ENCODE results near the gene SRI.
"Not testable (repeated sequence)": the region's sequence is repeated elsewhere in the genome, so short reads cannot be mapped to it uniquely, and the experiment has no call there.

The SRI gene

GRCh38 chr7:88184848-88185304 is 35.0 kb downstream of the SRI start:
- DNase-seq (ENCODE audit: low spot score), result no peak

GRCh38 chr7:88183051-88183450 is 36.8 kb downstream of the SRI start:
- DNase-seq (ENCODE audit: low spot score), result no peak

- no peak for DNase-seq (ENCODE audit: low spot score)
Observed at GRCh38 chr7:88176190-88176589, 43.6 kb downstream of the SRI start.

GRCh38 chr7:88172842-88173241 is 47.0 kb downstream of the SRI start:
- no peak for DNase-seq (ENCODE audit: low spot score)

DNA sequence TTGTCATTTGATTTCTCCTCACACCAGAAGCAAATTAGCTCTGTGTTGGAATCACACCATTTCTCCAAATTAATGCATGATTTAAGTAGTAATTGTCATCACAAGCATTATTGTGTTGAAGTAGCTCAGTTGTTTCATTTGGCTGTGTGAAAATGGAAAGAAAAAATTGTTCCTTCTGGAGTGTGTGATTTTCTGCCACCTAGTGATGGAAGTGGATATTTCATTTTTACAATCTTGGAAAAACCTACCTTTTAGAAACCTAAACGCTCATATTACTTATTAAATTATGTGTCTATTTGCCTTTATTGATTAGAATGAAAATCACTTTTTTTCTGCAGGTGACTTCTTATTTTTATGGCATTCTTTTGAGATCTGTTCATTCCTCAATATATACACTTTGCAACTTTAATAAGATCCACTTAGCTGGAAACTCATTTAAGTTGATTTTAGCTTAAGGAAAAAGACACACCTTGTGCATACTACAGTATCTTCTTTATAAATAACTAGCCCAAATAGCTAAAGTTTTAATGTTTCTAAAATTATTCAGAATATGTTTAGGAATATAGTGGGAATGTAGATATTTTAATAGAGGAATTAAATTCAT is 50.0 kb downstream of the SRI start:
- peak; percentile 15 for DNase-seq (ENCODE audit: low spot score)

DNA sequence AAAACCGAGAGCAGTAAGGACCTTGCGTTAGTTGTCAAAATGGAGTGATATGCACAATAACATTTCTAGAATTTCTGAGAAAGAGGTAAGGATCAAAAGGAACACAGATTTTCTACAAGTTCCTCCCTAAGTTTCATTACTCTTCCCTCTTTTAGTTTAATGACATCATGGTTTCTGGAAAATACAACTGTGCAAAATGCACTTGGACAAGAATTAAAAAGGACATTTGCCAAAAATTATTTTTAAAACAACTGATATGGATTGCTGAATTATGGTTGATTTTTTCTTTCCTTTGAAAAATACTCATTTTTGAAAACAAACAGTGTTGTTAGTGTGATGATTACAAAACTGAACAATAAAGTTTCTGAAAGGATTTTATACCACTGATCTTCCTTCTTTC is 52.1 kb downstream of the SRI start:
- DNase-seq (ENCODE audit: low spot score), result no peak

DNA sequence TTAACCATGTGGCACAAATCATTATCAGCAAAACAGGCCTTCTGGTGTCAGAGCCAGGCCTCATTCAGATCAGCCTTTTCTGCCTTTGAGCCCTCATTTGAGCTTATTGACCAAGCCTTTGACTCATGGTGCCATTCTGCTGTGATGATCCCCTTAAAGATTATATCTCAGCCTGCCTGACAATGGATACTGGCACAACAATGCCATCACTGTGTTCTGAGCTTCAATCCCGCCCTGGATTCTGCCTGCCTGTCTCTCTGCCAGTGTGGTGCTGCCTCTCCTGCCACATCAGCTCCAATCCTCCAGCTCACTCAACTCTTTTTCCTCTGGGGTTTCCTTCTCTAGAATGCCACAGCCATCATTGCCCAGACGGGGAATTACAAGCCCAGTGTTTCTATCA is 52.6 kb downstream of the SRI start:
- DNase-seq (ENCODE audit: low spot score), result no peak

DNA sequence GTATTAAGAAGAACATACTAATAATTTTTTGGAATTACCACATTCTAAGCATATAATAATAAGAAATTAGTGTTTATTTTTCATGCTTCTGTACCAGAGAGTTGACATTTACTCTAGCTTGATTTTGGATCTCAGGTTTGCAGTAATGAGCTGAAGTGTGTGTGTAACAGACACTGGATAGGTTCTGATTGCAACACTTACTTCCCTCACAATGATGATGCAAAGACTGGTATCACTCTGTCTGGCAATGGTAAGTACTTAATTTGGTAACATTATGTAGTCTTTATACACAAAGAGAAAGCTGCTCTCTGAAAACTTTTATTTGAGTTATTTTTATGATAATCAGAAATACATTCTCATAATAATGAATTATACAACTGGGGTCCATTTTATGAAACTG is 54.1 kb downstream of the SRI start:
- DNase-seq (ENCODE audit: low spot score), result no peak

DNA sequence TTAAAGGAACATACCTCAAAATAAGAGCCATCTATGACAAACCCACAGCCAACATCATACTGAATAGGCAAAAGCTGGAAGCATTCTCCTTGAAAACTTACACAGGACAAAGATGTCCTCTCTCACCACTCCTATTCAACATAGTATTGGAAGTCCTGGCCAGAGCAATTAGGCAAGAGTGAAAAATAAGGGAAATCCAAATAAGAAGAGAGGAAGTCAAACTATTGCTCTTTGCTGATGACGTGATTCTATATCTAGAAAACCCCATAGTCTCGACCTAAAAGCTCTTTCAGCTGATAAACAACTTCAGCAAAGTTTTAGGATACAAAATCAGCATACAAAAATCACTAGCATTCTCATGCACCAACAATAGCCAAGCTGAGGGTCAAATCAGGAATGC is 60.1 kb downstream of the SRI start:
- DNase-seq (ENCODE audit: low spot score), result not testable (repeated sequence)

GRCh38 chr7:88156356-88156755 is 63.5 kb downstream of the SRI start:
- DNase-seq (ENCODE audit: low spot score), result no peak

- DNase-seq (ENCODE audit: low spot score), result no peak
Observed at GRCh38 chr7:88155756-88156155, 64.1 kb downstream of the SRI start.
